ENCODE data around the gene LCAT.

The LCAT gene

DNA sequence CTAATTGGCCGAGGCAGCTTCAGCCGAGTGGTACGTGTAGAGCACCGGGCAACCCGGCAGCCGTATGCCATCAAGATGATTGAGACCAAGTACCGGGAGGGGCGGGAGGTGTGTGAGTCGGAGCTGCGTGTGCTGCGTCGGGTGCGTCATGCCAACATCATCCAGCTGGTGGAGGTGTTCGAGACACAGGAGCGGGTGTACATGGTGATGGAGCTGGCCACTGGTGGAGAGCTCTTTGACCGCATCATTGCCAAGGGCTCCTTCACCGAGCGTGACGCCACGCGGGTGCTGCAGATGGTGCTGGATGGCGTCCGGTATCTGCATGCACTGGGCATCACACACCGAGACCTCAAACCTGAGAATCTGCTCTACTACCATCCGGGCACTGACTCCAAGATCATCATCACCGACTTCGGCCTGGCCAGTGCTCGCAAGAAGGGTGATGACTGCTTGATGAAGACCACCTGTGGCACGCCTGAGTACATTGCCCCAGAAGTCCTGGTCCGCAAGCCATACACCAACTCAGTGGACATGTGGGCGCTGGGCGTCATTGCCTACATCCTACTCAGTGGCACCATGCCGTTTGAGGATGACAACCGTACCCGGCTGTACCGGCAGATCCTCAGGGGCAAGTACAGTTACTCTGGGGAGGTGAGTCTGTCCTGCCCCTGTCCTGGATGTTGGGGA lies 34.7 kb downstream of the LCAT start:
- DNase-seq (ENCODE audit: low spot score), result no peak

DNA sequence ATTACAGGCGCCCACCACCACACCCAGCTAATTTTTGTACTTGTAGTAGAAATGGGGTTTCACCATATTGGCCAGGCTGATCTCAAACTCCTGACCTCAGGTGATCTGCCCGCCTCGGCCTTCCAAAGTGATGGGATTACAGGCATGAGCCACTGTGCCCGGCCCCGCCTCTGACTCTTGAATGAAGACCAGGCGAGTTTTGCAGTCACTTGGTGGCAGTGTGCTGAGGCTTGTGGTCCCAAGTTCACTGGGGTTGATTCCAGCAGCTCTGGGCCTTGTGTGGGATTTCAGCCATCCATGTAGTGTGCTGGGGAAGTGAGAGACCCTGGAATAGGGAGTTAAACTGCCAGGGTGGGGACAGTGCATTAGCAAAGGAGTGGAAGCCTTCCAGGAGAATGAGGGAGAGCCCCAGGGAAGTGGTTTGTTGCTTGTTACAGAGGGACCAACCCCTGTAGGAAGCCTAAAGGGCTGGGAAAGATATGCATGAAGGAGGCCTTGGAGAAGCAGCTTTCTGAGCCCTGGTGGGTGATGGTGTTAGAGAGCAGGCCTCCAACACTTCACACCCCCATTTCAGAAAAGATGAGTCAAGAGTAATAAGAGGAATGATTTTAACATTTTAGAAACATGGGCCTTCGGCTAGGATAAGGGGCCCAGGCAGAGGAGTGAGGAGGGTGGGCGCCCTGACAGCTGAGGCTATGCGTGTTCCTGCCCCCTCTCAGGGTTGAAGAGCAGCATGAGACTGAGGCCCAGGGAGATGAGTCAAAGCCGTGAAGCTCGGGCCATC lies 36.3 kb downstream of the LCAT start:
- no peak for DNase-seq (ENCODE audit: low spot score)

DNA sequence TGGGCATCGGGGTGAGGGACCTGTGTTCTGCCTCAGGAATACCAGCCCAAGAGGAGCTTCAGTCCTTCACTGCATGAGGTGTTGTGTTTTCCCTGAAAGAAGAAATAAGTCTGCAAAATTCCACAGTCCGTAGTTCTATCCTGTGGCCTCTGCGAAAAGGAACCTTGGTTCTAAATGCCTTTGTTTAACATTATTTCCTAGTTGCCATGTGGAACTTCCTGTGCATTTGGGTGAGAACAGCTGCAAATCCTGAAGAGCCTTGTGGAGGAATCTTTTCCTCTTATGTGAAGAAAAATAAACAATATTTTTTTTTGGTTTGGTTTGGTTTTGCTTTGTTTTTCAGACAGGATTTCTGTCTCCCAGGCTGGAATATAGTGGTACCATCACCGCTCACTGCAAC lies 41.1 kb downstream of the LCAT start:
- DNase-seq (ENCODE audit: low spot score), result no peak

DNA sequence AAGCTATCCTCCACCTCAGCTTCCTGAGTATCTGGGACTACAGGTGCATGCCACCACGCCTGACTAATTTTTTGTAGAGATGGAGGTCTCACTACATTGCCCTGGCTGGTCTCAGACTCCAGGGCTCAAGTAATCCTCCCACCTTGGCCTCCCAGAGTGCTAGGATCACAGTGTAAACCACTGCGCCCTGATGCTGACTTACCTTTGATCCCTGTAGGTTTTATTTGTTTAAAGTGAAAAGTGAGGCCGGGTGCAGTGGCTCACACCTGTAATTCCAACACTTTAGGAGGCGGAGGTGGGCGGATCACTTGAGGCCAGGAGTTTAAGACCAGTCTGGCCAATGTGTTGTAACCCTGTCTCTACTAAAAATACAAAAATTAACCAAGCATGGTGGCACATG lies 42.2 kb downstream of the LCAT start:
- DNase-seq (ENCODE audit: low spot score), result no peak

DNA sequence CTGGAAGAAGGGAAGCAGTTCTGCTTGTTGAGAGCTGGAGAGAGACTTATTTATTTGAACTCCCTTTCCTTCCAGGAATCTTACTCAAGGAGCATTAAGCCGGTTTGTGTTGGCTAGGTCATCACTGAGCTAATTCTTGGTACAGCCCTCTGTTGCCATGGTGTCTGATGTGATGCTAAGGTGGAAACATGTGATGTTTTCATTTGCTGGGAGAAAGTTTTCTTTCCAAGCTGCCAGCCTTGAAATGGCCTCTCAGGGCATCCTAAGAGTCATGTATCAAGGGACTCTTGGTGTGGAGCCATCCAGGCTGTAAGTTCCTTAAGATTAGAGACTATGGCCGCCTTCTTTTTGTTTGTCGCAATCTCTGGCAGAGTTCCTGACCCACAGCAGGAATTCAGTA lies 46.7 kb downstream of the LCAT start:
- no peak for DNase-seq (ENCODE audit: low spot score)

DNA sequence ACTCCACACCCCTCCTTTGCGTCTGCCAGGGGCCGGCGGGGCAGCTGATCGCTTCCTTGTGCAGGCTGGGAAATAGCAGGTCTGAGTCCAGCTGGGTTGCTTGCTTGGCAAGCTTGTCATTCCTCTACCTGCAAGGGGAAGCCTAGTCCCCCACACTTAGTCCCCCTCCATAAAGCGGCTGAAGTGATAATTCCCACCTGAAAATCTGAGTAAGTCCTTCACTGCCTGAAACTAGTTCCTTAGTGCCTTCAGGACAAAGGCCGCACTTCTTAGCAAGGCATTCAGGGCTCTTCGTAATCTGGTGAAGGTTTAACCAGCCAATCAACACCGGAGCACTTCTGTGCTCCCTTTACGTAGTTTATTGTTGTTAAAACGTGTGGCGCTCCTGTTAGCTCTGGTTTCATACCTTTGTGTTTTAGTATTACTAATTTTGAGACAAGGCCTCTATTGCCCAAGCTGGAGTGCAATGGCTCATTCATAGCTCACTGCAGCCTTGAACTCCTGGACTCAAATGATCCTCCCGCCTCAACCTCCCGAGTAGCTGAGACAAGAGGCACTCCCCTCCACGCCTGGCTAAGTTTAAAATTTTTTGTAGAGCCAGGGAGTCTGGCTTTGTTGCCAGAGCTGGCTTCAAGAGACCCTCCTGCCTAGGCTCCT lies 50.0 kb downstream of the LCAT start:
- DNase-seq (ENCODE audit: low spot score), result no peak

DNA sequence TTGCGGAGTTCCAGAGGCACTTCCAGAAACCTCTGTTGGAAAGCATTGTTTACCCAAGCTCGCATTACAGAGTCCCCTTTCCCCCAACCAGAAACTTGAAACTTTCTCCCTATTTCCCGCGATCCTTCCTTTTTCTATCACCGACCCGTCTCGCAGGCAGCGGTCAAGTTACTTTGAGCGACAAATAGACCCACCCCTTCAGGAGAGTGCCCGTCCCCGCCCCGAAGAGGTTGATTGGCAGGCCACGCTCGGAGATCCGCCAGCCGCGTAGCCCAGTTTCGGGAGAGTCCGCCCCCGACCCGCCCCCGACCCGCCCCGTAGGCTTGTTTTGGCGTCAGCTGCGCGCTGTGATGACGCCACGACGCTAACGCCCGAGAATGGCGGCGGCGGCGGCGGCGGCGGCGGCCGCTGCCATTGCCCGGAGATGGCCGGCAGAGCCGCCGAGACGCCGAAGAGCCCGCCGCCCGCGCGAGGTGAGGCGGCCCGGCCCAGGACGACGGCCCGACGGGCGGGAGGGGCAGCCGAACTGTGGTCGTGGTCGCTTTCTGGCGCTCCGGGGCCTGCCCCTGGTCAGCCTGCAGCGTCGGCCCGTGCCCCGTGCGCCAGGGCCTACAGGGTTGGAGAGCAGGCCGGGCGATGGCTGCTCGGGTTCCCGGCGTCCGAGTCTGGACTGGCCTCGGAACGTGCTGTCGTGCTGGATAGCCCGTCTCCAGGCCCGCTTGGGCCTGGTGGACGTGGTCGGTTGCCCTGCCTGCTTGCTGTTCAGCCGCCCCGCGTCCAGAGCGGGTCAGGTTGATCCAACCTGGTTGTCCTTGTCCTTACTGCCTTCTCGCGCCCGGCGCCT lies 50.8 kb downstream of the LCAT start, which contains the start of gene PSKH1:
TSS of gene PSKH1 (plus strand) at position 356 of the 844 bp plus-strand sequence. CDS start 15,496 bp downstream, outside the sequence.
- DNase-seq (ENCODE audit: low spot score), result peak; percentile 99

DNA sequence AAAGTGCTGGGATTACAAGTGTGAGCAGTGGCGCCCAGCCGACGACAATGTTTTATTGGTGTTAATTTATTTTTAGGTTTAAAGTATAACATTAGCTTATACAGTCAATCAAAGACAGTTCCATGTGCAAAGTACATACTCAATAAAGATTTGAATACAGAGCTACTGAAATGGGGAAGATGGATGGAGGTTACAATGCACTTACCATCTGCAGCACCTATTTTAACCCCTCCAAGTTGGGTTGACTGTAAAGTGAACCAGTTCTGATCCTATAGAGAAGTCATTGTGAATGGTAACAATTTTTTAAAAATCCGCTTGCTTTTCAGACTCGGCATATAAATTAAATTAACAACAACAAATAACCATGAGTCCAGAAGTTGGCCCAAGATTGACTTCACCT lies 51.5 kb downstream of the LCAT start:
- DNase-seq (ENCODE audit: low spot score), result no peak

Measured in COLO829 (cell line).